GM19240 (cell line): ENCODE measurements around the gene AFAP1.

Experiments
- DNase-seq: peaks from one replicate; pipeline ENCODE4 v3.0.0; 2011; ENCODE audit warnings: low spot score; ENCODE audit not compliant: insufficient read length

Gene AFAP1

GRCh38 chr4:7894098-7894676 lies 45.5 kb downstream of the AFAP1 start:
- no peak for DNase-seq

- no peak for DNase-seq
Observed at GRCh38 chr4:7893539-7893938, 46.1 kb downstream of the AFAP1 start.

- no peak for DNase-seq
Observed at GRCh38 chr4:7892212-7893019, 47.2 kb downstream of the AFAP1 start.

- no peak for DNase-seq
Observed at GRCh38 chr4:7890635-7891393, 48.8 kb downstream of the AFAP1 start.

GRCh38 chr4:7887436-7887835 lies 52.2 kb downstream of the AFAP1 start:
- no peak for DNase-seq

- DNase-seq, result no peak
Observed at GRCh38 chr4:7886007-7886973, 53.4 kb downstream of the AFAP1 start.

GRCh38 chr4:7885216-7886006 lies 54.2 kb downstream of the AFAP1 start:
- DNase-seq, result no peak

GRCh38 chr4:7880683-7881082 lies 59.0 kb downstream of the AFAP1 start:
- no peak for DNase-seq

- DNase-seq, result no peak
Observed at GRCh38 chr4:7879127-7879526, 60.5 kb downstream of the AFAP1 start.

- no peak for DNase-seq
Observed at GRCh38 chr4:7878323-7878722, 61.3 kb downstream of the AFAP1 start.

- no peak for DNase-seq
Observed at GRCh38 chr4:7877176-7877575, 62.5 kb downstream of the AFAP1 start.

GRCh38 chr4:7876201-7876875 lies 63.3 kb downstream of the AFAP1 start:
- DNase-seq, result no peak

GRCh38 chr4:7874838-7875237 lies 64.8 kb downstream of the AFAP1 start:
- DNase-seq, result no peak

- no peak for DNase-seq
Observed at GRCh38 chr4:7873881-7874280, 65.8 kb downstream of the AFAP1 start.

GRCh38 chr4:7872264-7872771 lies 67.3 kb downstream of the AFAP1 start:
- no peak for DNase-seq

GRCh38 chr4:7871356-7871755 lies 68.3 kb downstream of the AFAP1 start:
- no peak for DNase-seq

GRCh38 chr4:7868892-7869471 lies 70.7 kb downstream of the AFAP1 start:
- no peak for DNase-seq

GRCh38 chr4:7868436-7868775 lies 71.3 kb downstream of the AFAP1 start:
- DNase-seq, result no peak

- no peak for DNase-seq
Observed at GRCh38 chr4:7867701-7868435, 71.8 kb downstream of the AFAP1 start.
